ENCODE results near the gene CYSTM1. TPM values are rescaled to one million over a fixed set of nuclear protein-coding genes. Genes with fewer than 3 reads are reported as not detected.

Gene CYSTM1
- total and polyA plus RNA-seq, 3 donors from 2014 or later: 33.5 to 115 (median 43.6) TPM

DNA sequence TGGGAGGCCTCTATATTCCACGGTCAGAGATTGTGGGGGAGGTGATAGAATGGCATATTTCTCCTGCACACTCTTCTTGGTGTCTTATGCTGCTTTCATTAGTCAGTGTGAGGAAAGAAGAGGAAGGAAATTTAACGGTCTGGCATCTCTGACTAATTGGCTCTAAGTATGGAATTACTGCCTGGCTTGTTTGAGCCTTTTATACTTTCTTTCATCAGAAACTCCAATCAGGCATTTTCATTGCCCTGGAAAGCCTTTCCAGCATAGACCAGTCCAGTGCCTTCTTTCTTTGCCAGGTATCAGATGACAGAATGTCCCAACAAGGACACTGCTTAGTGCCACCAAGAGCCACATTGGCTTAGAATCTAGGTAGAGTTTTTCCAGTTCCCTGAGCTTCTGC lies 30.2 kb downstream of the CYSTM1 start:
- Histone ChIP-seq H3K36me3 (ENCODE audit: low read depth, missing control alignments) (no peaks in the 10 kb centered on the region), H3K9me3 (no peaks in the 10 kb centered on the region), H3K4me3 (no peak overlapping the region), H3K4me1 (no peaks in the 10 kb centered on the region), H3K27ac (no peak overlapping the region), H3K27me3 (no peaks in the 10 kb centered on the region)
- intact Hi-C loops (cut with DNase I; ENCODE audit: low total_unique reads): no loop called here
- WGBS, 2 donors: 48 to 56% methylated on average over 2 of the region's 2 CpGs
- DNase-seq: no peak
- TF ChIP-seq, protein P1, sequence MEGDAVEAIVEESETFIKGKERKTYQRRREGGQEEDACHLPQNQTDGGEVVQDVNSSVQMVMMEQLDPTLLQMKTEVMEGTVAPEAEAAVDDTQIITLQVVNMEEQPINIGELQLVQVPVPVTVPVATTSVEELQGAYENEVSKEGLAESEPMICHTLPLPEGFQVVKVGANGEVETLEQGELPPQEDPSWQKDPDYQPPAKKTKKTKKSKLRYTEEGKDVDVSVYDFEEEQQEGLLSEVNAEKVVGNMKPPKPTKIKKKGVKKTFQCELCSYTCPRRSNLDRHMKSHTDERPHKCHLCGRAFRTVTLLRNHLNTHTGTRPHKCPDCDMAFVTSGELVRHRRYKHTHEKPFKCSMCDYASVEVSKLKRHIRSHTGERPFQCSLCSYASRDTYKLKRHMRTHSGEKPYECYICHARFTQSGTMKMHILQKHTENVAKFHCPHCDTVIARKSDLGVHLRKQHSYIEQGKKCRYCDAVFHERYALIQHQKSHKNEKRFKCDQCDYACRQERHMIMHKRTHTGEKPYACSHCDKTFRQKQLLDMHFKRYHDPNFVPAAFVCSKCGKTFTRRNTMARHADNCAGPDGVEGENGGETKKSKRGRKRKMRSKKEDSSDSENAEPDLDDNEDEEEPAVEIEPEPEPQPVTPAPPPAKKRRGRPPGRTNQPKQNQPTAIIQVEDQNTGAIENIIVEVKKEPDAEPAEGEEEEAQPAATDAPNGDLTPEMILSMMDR (IDR thresholded peaks at IDR 0.05): no peak
- TF ChIP-seq POLR2A (IDR thresholded peaks at IDR 0.05): no peak

DNA sequence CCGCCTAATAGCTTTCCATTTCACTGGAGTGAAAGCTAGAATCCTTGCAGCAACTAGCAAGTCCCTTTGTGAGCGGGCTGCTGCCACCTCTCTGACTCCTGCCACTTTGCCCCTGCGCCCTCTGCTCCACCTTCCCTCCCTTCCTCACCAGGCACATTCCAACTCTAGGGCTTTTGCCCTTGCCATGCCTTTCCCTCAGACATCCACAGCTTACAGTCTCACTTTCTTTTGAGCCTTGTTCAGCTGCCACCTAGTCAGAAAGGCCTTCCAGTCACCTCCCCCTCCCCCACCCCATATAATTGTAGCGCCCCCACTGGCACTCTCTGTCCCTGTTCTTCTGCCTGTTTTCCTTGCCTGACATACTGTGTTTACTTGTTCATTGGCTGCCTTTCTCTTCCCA lies 31.0 kb downstream of the CYSTM1 start:
- no peak for DNase-seq

DNA sequence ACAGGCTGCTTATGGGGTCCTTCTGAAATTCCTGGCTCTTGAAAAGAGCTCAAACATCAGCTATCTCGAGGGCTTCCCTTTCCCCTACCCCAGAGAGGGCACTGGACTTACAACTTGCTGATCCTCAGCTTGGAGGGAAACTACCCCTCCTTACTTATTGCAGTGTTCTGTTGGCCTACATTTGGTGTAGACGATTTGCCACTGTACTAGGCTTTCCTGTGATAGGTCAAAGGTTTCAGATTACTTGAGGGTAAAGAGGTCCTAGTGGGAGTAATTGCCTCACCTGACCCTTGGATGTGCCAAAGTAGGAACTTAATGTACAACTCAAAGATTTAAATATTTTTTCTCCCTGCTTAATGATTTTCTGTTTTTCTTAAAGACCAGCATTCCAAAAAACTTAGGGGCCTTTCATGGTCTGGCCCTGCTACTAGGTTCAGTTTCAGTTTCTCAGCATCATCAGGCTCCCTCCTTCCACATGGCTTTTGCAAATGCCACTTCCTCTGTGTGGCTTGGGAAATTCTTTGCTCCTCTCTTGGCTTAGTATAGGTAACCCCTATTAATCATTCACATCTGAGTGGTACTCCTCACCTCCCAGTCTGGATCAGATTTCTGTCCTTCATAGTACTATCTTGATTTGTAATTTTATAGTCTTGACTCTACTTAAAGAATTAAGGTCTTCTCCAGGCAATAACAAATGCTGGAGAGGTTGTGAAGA lies 32.4 kb downstream of the CYSTM1 start:
- intact Hi-C loops (cut with DNase I; ENCODE audit: low total_unique reads): no loop called here
- Histone ChIP-seq H3K4me3 (no peak overlapping the region), H3K27ac (no peak overlapping the region), H3K9me3 (no peaks in the 10 kb centered on the region), H3K36me3 (ENCODE audit: low read depth, missing control alignments) (no peaks in the 10 kb centered on the region), H3K27me3 (no peaks in the 10 kb centered on the region), H3K4me1 (no peaks in the 10 kb centered on the region)
- TF ChIP-seq POLR2A (IDR thresholded peaks at IDR 0.05): no peak
- TF ChIP-seq, protein P1 (IDR thresholded peaks at IDR 0.05): no peak
- 48 to 72% methylated on average over 2 of the region's 2 CpGs for WGBS, 2 donors
- no peak for DNase-seq

More for the DNA sequence above, 31.0 kb downstream of the CYSTM1 start:
- Histone ChIP-seq H3K27ac (no peak overlapping the region), H3K27me3 (no peaks in the 10 kb centered on the region), H3K4me1 (no peaks in the 10 kb centered on the region), H3K36me3 (ENCODE audit: low read depth, missing control alignments) (no peaks in the 10 kb centered on the region), H3K9me3 (no peaks in the 10 kb centered on the region), H3K4me3 (no peak overlapping the region)
- 90 to 91% methylated on average over 4 of the region's 4 CpGs for WGBS, 2 donors
- intact Hi-C loops (cut with DNase I; ENCODE audit: low total_unique reads): no loop called here
- TF ChIP-seq, protein P1 (IDR thresholded peaks at IDR 0.05): no peak
- TF ChIP-seq POLR2A (IDR thresholded peaks at IDR 0.05): no peak

DNA sequence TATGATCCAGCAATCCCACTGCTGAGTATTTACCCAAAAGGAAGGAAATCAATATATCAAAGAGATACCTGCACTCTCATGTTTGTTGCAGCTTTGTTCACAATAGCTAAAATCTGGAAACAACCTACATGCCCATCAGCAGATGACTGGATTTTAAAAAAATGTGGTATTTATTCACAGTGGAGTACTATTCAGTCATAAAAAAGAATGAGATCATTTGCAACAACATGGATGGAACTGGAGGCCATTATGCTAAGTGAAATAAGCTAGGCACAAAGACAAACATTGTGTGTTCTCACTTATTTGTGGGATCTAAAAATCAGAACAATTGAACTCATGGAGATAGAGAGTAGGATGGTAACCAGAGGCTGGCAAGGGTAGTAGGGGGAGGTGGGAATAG lies 33.1 kb downstream of the CYSTM1 start:
- TF ChIP-seq, protein P1 (IDR thresholded peaks at IDR 0.05): no peak
- TF ChIP-seq POLR2A (IDR thresholded peaks at IDR 0.05): no peak
- DNase-seq: no peak
- H3K27ac ChIP-seq: no peak overlapping the region
- H3K4me3 ChIP-seq: no peak overlapping the region
- H3K4me1 ChIP-seq: no peaks in the 10 kb centered on the region
- intact Hi-C loops (cut with DNase I; ENCODE audit: low total_unique reads): no loop called here
- no peaks in the 10 kb centered on the region for H3K36me3 ChIP-seq (ENCODE audit: low read depth, missing control alignments)
- no peaks in the 10 kb centered on the region for H3K27me3 ChIP-seq
- H3K9me3 ChIP-seq: no peaks in the 10 kb centered on the region

DNA sequence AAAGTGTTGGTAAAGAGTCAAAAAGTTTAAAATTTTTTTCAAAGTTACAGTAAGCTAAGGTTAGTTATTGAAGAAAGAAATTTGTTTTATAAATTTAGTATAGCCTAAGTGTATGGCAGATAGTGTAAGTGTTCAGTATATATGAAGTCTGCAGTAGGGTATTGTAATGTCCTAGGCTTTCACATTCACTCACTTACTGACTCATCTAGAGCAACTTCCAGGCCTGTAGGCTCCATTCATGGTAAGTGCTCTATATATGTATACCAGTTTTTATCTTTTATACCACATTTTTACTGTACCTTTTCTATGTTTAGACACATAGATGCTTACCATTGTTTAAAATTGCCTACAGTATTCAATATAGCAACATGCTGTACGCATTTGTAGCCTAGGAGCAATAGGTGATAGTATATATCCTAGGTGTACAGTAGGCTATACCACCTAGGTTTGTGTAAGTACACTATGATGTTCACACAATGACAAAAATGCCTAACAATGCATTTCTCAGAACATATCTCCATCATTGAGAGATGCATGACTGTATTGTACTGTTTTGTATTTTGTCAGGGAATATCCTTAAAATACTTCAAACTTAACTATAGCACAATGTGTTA lies 38.5 kb downstream of the CYSTM1 start:
- Histone ChIP-seq H3K27me3 (no peaks in the 10 kb centered on the region), H3K4me1 (no peaks in the 10 kb centered on the region), H3K9me3 (no peaks in the 10 kb centered on the region), H3K27ac (no peak overlapping the region), H3K36me3 (ENCODE audit: low read depth, missing control alignments) (no peaks in the 10 kb centered on the region), H3K4me3 (no peak overlapping the region)
- intact Hi-C loops (cut with DNase I; ENCODE audit: low total_unique reads): no loop called here
- TF ChIP-seq, protein P1 (IDR thresholded peaks at IDR 0.05): no peak
- no peak for DNase-seq
- 94 to 100% methylated on average over 1 of the region's 1 CpG for WGBS, 2 donors
